Measurements from ENCODE around the gene FAM9A.

Gene FAM9A

DNA sequence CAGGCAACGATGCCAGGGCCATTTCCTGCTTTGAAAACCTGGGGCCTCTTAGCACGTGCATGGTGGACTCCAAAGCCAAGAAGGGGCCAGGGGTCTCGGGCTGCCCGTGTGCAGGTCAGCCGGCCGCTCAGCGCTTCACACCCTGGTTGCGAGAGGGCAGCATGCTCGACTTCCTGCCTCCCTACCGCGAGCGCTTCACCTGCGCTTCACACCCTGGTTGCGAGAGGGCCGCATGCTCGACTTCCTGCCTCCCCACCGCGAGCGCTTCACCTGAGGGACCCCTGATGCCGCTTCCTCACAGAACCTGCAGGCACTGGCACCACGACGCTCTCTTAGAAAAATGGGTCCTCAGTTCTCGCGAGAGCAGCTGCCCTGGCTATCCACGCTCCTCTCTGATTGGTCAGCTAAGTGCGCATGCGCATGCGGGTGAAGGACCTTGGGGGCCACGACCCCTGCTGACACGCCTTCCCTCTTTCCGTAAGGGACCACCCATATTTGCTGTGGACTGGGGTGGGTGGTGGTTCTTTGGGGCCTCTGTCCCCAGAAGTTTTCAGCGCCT is at the start of gene FAM9A:
Gene FAM9A, minus strand, starts transcription at position 343 of the 559 bp plus-strand sequence. CDS start 1,212 bp downstream, outside the sequence.
- no peak for DNase-seq

DNA sequence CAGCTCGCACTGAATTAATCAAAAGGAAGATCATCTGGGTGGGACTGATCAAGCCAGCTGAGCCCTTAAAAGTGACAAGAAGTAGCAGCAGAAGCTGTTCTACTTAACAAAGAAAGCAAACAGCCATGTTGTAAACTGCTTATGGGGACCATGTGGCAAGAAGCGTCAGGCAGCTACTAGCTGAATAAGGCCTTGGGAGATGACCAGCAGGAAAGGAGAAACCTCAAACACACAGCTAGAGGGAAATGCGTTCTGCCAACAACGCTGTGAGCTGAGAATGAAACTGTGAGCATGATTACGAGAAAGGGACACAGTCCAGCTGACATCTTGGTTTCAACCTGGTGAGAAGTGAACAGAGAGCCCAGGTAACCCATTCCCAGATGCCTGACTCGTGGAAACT is 49.3 kb upstream of the FAM9A start:
- no peak for DNase-seq

DNA sequence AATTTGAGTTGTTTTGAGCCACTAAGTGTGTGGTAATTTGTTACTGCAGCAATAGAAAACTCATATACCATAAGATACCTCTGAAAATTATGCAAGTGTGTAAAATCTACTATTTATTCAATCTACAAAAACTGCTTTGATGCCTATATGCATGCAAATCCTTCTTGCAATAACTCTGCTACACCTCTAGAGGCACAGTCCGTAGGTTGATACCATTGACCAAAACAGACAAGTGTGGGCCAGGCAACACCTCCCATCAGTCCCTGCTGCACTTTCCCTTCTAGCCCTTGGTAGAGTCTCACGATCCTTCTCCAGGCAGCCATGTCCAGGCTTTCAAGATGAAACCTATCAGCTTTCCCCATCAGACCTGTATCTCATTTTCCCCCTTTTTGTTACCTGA is 48.8 kb upstream of the FAM9A start:
- DNase-seq = no peak

DNA sequence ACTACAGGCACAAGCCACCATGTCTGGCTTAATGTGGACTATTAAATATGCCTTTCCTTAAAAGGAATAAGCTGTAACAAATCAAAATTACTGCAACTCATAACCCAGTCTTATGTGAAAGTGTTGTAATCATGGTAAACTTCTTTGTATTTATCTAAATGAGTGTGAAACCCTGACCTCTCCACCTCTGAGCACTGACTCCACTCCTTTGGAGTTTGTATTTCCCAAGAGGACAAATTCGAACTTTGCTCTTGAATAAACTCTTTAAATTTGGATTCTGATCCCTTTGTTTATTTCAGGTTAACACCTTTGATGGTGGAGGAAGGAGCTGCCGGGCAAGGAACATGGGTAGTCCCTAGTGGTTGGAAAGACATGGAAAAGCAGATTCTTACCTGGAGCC is 48.3 kb upstream of the FAM9A start:
- DNase-seq = no peak

DNA sequence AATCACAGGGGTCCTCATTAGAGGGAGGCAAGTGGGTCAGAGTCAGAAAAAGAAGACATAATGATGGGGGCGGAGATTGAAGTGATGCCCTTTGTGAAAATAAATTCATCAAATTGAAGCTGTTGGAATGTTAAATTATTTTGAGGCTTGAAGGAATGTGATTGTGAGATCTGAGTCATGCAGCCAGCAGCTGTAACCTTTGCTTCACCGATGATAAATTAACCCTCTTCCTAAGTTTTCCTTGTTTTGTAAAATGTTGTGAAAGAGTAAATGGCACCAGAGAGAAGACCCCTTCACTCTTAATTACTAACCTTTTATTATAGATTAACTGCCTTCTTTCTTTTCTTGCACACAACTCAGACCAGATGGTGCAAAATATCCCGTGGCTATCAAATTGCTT is 47.7 kb upstream of the FAM9A start:
- no peak for DNase-seq

DNA sequence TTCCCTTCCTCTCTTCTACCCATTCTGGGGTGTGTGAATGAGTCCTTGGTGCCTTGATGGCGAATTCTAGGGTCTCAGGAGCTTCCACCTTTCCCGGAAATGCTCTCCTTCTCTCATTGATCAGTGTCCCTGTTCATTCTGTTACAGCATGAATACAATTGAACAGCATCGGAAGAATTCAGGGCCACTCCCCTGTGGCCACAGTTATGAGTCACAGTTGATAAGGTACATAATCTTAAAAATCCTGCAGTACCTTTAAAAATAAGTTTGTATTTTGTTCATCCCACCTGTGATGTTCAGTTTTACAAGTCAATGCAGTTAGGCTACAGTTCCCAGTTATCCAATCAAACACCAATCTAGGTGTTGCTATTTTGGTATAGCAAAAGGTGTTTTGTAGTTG is 47.3 kb upstream of the FAM9A start:
- no peak for DNase-seq

DNA sequence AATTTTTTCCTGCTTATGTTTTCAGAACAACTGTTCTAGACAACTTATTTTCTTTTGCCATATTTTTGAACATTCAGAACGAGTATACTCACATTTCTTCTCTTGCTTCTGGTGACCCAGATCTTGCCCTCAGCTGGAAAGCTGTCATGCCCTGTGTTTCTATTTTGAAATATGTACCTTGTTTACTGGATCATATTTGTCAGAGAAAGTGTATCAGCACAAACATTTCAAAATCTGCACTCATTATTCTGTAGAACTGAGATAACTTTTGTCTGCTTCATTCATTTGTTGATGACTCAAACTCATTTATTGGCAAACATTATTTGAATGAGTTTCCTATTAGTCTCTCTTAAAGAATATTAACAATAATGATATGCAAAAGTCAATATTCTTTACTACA is 46.2 kb upstream of the FAM9A start:
- DNase-seq = no peak

DNA sequence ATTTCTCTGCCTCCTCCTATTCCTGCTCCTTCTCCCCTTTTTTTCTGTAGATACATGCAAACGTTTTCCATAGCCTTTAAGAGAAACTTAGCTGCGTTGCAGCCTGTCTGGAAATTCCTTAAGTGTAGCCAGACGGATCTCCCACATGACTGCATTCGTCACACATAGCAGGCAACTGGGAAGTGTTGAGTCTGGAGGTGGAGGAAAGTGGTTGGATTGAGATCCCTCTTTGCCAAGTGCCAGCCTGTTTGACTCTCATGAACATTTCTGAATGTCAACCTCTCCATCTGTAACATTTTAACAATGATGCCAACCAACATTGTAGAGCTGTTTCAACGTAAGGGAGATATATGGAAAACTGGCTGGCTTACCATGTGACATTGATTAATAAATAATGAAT is 45.1 kb upstream of the FAM9A start:
- no peak for DNase-seq

DNA sequence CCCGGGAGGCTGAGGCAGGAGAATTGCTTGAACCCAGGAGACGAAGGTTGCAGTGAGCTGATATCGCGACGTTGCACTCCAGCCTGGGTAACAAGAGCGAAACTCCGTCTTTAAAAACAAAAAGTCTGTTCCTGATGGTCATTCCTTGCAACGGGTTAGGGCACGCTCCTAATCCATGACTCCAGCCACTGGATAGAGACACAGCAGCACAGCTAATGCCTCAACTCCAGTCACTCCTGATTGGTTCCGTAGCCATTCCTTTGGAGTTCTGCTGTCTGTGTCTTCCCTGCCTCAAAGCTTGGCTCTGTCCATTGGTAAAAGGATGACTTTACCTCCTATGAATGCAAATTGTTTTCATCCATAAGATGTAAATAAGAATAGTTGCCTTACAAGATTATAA is 44.3 kb upstream of the FAM9A start:
- no peak for DNase-seq

DNA sequence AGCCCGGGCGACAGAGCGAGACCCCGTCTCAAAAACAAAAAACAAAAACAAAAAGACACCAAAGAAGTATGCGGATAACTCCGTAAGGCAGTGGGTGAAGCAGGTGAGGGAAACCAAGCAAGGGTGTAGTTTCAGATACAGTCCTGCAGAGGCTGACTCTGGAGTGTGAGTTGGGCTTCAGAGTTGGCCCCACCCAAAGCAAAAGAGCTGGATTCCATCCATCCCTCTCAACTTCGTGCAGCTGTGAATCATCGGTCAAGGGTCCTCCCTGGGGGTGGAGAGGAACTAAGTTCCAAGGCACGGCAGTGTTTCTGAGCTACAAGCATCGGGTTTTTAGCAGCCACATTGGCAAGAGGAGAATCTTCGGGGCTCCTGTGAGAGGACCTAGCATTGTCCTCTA is 43.9 kb upstream of the FAM9A start:
- no peak for DNase-seq

DNA sequence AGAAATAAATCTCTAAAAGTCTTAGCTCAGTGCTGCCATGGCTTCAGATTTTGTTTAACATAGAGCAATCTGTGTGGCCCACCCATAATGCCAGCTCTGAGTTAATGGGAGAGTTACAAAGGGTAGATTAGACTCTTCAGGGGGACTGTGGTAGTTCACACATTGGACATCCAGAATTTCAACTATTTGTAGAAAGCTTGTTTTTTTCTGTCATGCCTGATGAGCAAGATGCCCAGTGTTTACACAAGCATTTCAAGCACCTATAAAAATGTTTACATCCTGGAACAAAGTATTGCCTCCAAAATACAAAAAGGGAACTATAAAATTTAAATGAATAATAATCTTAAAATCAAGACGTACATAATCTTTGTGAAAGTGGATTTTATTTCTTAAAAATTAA is 43.0 kb upstream of the FAM9A start:
- no peak for DNase-seq

DNA sequence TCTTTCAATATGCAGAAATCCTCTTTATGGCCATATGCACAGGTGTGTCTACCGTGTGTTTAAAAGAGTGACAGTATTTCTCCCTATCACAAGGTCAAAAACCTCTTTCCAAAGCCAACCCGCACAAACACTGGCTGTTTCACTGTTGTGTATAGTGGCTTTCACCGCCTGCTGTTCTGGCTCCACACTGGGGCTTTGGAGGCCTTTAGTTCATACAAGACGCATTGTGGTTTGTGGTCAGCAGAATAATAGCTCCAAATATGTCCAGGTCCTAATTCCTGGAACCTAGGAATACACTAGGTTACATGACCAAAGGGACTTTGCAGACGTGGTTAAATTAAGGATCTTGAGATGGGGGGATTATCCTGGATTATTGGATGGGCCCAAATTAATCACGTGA is 40.7 kb upstream of the FAM9A start:
- no peak for DNase-seq

DNA sequence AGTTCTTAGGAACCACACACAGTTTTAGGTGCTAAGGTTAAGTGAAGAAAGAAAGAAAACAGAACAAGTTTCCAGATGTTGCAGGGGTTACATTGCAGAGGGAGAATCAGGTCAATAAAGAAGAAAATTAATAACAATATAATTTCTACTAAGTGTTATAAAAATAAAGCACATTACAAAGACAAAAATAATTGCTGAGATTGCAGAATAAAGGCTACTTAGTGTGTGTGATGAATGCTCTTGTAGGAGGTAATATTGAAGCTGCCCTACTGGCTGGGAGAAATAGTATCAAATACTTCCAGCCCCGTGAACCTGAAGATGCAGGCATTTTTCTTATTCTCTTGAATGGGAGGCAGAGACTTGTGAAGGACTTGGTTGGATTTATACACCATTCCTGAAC is 33.2 kb upstream of the FAM9A start:
- no peak for DNase-seq

DNA sequence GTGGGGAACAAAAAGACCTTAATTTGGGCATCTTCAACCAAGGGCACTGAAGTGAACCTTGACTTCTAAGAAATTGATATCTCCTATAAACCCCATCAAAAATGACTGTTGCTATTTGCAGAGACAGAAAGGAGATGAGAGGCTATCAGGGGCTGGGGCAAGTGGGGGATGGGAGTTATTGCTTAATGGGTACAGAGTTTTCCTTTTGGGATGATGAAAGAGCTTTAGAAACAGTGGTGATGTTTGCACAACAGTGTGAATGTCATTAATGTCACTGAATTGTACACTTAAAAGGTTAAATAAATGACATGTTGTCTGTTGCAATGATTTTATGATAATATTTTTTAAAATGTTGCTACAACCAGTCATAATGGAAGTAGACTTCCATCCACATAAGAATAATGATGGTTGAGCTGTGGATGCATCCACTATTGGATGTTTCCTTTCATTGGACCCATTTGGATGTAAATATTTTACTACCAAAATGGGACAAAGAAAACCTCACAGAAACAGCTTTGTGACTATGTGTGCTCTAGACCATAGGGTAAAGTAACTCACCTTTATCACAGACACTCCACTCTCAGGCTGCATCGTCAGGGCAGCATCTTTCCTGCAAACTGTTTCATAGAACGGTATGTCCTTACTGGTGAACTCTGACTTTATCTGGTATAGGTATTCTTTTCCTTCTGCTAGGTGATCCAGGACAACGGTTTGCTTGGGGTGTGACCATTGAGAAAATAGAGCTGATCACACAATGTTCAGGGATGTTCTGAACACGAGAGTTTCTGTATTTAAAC is 31.6 kb upstream of the FAM9A start:
- DNase-seq = no peak

DNA sequence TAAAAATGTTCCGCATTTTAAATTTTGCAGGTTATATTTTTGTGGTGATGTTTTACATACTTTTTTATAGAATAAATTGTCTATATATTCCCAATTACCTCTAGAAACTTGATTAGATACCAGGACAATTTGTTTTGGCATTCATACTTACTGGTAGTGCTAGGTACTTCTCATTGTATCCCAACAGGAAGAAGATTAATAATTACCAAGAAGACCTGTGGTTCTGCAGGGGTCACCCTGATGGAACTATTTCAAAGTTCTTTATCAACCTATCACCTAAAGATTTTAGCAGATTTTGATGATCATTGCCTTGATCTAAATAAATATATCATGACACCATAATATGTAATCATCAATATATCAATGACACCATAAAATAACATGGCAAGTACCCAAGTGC is 22.5 kb upstream of the FAM9A start:
- DNase-seq = no peak

DNA sequence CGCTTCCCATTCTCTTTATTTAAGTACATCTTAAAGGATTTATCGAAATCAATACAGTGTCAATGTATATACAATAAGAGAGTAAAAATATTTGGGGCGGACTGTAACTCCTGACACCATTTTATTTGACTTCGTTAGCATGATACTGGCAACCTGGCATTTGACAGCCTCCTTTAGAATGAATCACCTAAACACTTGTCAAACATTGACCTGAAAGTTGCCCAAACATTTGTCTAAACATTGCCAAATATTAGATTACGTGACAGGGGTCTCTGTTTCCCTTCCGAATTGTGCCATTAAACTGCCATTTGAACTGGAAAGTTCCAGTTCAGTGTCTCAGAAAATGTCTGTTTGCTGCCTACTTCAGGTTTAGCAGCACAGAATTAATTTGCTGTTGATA is 20.8 kb upstream of the FAM9A start:
- DNase-seq = no peak

DNA sequence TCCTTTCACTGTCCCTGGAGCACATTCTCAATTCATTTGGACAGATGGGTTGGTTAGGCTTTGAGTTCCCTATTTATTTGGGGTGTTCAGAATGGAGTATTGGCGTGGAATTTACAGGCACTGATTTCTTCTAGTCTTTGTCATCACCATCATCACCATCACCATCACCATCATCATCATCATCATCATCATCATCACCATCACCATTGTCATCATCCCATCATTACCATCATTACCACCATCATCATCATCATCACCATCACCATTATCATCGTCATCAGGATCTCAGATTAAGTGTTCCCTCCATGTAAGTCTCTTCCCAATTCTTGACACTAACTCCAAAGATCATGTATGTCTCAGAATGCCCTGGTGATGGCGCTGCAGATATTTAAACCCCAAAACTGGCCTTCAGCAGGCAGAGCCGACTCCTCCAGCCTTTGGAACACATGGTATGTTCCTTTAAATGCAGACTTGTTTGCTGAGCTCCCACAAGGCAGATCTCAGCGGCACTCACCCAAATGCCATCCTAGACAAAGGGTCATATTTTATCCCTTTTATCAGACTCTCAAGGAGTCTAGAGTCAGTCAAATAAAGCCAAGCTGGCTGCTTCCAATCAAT is 19.8 kb upstream of the FAM9A start:
- no peak for DNase-seq

DNA sequence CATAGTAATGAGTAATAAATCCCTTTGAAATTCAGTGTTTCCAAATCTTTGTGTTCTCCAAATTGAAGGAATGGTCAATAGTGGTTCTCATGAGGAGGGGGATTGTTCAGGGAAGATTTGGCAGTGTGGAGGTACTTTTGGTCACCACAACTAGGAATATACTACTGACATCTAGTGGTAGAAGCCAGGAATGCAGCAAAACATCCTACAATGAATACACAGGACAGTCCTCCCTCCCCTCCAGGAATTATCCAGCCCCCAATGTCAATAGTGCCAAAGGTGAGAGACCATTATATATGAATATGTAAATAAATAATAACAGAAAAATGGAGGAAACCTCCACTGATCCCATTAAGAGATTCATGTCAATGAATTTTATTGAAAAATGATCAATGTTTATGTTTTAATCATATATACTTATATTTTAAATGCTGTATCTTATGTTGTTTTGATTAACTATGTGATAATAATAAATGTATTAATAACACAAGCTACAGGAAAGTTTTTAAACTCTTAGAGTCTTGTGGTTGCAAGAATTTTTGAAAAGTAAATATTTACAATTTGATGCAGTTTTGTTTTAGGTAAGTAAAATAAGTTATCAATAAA is 14.4 kb upstream of the FAM9A start:
- peak; percentile 21 for DNase-seq

DNA sequence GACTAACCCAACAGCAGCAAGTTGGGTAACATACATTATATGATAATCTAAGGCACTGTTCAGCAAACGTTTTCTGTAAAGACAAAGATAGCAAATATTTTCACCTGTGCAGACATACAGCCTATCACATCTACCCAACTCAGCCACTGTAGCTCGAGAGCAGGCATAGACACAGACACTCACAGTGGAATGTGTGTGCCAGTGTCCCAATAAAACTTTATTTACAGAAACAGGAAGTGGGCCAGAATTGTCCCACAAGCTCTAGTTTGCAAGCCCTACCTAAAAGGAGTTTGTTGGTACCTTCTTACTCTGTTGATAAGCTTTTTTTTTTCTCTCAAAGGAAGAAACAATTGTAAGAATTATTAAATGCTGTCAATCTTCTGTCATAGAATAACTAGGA is 11.9 kb upstream of the FAM9A start:
- no peak for DNase-seq

DNA sequence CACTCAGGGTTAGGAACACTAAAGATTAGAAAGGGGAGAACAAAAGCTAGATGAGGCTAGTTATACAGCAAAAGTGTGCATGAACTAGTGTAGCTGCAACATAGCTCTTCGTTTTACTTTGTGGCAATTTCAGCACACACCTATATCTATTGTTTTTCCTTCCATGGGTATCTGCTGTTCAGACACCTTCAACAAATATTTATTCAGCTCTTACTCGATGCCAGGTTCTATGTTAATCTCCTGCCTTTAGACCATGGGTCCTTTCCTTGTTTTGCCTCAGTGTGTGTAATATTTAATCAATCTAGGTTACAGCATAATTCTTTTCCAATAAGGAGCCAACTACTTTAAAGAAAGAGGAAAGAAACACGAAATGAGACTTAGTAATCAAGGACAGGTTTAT is 10.4 kb upstream of the FAM9A start:
- no peak for DNase-seq

DNA sequence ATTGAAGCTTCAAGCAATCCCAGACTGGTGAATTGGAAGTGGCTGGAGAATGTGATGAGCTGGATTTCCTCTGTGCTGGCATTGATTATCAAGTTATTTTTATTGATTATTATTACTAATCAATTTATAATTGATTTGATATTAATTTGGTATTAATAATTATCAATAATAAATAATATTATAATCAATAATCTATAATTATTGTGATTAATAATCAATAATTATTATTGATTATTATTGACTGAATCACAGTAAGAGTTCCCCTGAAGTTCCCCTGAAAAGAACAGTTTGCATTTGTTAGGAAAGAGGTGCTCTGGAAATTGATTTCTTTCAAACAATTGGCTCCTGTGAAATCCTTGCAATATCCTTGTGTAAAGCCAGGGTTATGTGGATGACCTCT is 7.5 kb upstream of the FAM9A start:
- DNase-seq = no peak

DNA sequence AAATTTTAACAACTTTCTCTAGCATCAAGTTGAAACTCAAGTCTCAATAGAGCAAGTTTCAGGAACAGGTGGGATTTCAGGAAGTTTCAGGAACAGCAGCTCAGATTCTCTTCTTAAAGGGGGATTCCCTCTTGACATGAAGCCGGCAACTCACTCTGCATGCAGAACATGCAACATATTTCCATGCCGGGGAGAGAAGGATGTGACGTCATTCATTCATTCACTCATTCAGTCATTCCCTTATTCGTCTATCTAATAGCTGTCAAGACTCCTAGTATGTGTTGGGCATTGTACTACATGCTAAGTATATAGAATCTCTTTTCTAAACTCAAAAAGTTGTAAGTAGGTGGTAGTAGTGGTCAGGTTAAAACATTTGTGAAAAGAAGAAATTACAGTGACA is 4.8 kb upstream of the FAM9A start:
- DNase-seq = no peak

DNA sequence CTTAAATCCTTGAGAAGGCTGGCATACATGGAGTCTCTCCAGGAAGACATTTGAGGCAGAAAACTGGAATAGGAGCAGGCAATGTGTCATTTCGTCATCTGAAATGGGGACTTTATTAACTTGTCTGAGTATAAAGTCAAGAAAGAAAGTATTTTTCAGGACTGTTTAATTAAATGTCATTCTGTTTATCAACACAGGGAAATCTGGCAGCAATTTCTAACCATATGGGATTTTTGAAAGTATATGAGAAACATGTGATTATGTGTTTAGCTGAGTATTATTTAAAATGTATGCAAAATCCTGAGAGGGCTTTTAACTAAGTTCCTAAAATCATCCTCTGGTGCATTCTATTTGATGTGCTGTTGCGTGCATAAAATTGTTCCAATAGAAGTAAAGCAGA is 3.9 kb upstream of the FAM9A start:
- DNase-seq = no peak

DNA sequence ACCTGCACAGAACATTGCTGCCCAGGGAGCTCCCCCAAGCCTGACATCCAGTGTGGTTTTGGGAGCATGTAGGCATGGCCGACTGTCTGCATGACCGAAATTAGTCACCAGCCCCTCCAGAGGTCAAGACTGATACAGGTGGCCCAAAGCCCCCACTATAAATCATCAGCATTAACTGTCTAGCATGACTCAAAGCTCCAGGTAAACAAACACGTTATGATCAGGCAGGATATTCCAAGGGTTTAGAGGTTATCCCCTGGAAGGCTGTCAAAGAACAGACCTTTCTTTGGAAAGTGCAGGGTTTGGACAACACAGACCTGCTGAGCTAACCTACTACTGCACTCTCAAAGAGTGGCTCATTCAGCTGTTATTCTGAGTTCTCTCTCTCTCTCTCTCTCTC is 2.1 kb upstream of the FAM9A start:
- DNase-seq = no peak

Data from stimulated activated CD4-positive, alpha-beta T cell treated with anti-CD3 and anti-CD28 coated beads, Interleukin-4, amount 100 ng/mL, for 24 hours (primary cell).